ENCODE results near the gene NRK. TPM values are rescaled to one million over a fixed set of nuclear protein-coding genes. Genes with fewer than 3 reads are reported as not detected.
"Not testable (repeated sequence)": the region's sequence is repeated elsewhere in the genome, so short reads cannot be mapped to it uniquely, and the experiment has no call there.

The NRK gene
- not detected in 2 replicates for total RNA-seq

GRCh38 chrX:105822138-105823091 is at the start of gene NRK:
TSS of gene NRK (plus strand) at chrX:105822539. CDS start at chrX:105822846, 307 bp downstream.
- Mint-ChIP-seq H3K9me3 (no peaks in the 10 kb centered on the region), H3K27ac (no peak within 1 kb of the TSS), H3K36me3 (ENCODE audit: low read depth) (no peaks in the 10 kb centered on the region), H3K4me3 (no peak within 1 kb of the TSS), H3K4me1 (ENCODE audit: low read depth) (no peaks in the 10 kb centered on the region), H3K27me3 (ENCODE audit: insufficient read depth) (peaks cover 18% of the 10 kb centered on the region)
- intact Hi-C loops (cut with micrococcal nuclease): no loop called here
- DNase-seq (ENCODE audit: low spot score): no peak

- Mint-ChIP-seq H3K4me1 (ENCODE audit: low read depth) (no peaks in the 10 kb centered on the region), H3K27ac (no peak overlapping the region), H3K9me3 (no peaks in the 10 kb centered on the region), H3K27me3 (ENCODE audit: insufficient read depth) (no peaks in the 10 kb centered on the region), H3K4me3 (no peak overlapping the region), H3K36me3 (ENCODE audit: low read depth) (no peaks in the 10 kb centered on the region)
- DNase-seq (ENCODE audit: low spot score): no peak
- intact Hi-C loops (cut with micrococcal nuclease): no loop called here
Observed at GRCh38 chrX:105773801-105774200, 48.5 kb upstream of the NRK start.

- Mint-ChIP-seq H3K36me3 (ENCODE audit: low read depth) (no peaks in the 10 kb centered on the region), H3K4me3 (no peak overlapping the region), H3K9me3 (no peaks in the 10 kb centered on the region), H3K27ac (no peak overlapping the region), H3K4me1 (ENCODE audit: low read depth) (no peaks in the 10 kb centered on the region), H3K27me3 (ENCODE audit: insufficient read depth) (no peaks in the 10 kb centered on the region)
- DNase-seq (ENCODE audit: low spot score): no peak
- intact Hi-C loops (cut with micrococcal nuclease): no loop called here
Observed at GRCh38 chrX:105775679-105776078, 46.7 kb upstream of the NRK start.

- intact Hi-C loops (cut with micrococcal nuclease): no loop called here
- H3K9me3 Mint-ChIP-seq: no peaks in the 10 kb centered on the region
- no peaks in the 10 kb centered on the region for H3K27me3 Mint-ChIP-seq (ENCODE audit: insufficient read depth)
- H3K36me3 Mint-ChIP-seq (ENCODE audit: low read depth): no peaks in the 10 kb centered on the region
- DNase-seq (ENCODE audit: low spot score): no peak
- H3K4me1 Mint-ChIP-seq (ENCODE audit: low read depth): no peaks in the 10 kb centered on the region
- H3K4me3 Mint-ChIP-seq: no peak overlapping the region
- H3K27ac Mint-ChIP-seq: no peak overlapping the region
Observed at GRCh38 chrX:105781804-105782203, 40.5 kb upstream of the NRK start.

- H3K36me3 Mint-ChIP-seq (ENCODE audit: low read depth); H3K4me3 Mint-ChIP-seq; DNase-seq (ENCODE audit: low spot score); H3K27ac Mint-ChIP-seq; H3K9me3 Mint-ChIP-seq; H3K4me1 Mint-ChIP-seq (ENCODE audit: low read depth); H3K27me3 Mint-ChIP-seq (ENCODE audit: insufficient read depth); intact Hi-C loops (cut with micrococcal nuclease): not testable (repeated sequence)
Observed at GRCh38 chrX:105796877-105797276, 25.5 kb upstream of the NRK start.

- Mint-ChIP-seq H3K36me3 (ENCODE audit: low read depth) (no peaks in the 10 kb centered on the region), H3K9me3 (no peaks in the 10 kb centered on the region), H3K4me3 (no peak overlapping the region), H3K27me3 (ENCODE audit: insufficient read depth) (no peaks in the 10 kb centered on the region), H3K27ac (no peak overlapping the region), H3K4me1 (ENCODE audit: low read depth) (no peaks in the 10 kb centered on the region)
- DNase-seq (ENCODE audit: low spot score): no peak
- intact Hi-C loops (cut with micrococcal nuclease): no loop called here
Observed at GRCh38 chrX:105803891-105804290, 18.4 kb upstream of the NRK start.

- intact Hi-C loops (cut with micrococcal nuclease); H3K36me3 Mint-ChIP-seq (ENCODE audit: low read depth); H3K27me3 Mint-ChIP-seq (ENCODE audit: insufficient read depth); H3K27ac Mint-ChIP-seq; DNase-seq (ENCODE audit: low spot score); H3K4me3 Mint-ChIP-seq; H3K9me3 Mint-ChIP-seq; H3K4me1 Mint-ChIP-seq (ENCODE audit: low read depth): not testable (repeated sequence)
Observed at GRCh38 chrX:105805655-105806054, 16.7 kb upstream of the NRK start.

GRCh38 chrX:105816517-105816916 is 5.8 kb upstream of the NRK start:
- H3K36me3 Mint-ChIP-seq (ENCODE audit: low read depth): no peaks in the 10 kb centered on the region
- no peaks in the 10 kb centered on the region for H3K4me1 Mint-ChIP-seq (ENCODE audit: low read depth)
- no peaks in the 10 kb centered on the region for H3K9me3 Mint-ChIP-seq
- no peak for DNase-seq (ENCODE audit: low spot score)
- no peak overlapping the region for H3K4me3 Mint-ChIP-seq
- H3K27ac Mint-ChIP-seq: no peak overlapping the region
- intact Hi-C loops (cut with micrococcal nuclease): no loop called here
- peaks cover 9% of the 10 kb centered on the region for H3K27me3 Mint-ChIP-seq (ENCODE audit: insufficient read depth)

- H3K4me1 Mint-ChIP-seq (ENCODE audit: low read depth): no peaks in the 10 kb centered on the region
- H3K9me3 Mint-ChIP-seq: no peaks in the 10 kb centered on the region
- no peaks in the 10 kb centered on the region for H3K36me3 Mint-ChIP-seq (ENCODE audit: low read depth)
- intact Hi-C loops (cut with micrococcal nuclease): no loop called here
- no peak overlapping the region for H3K4me3 Mint-ChIP-seq
- peaks cover 18% of the 10 kb centered on the region for H3K27me3 Mint-ChIP-seq (ENCODE audit: insufficient read depth)
- DNase-seq (ENCODE audit: low spot score): no peak
- H3K27ac Mint-ChIP-seq: no peak overlapping the region
Observed at GRCh38 chrX:105820247-105820646, 2.1 kb upstream of the NRK start.

- no peaks in the 10 kb centered on the region for H3K36me3 Mint-ChIP-seq (ENCODE audit: low read depth)
- H3K27me3 Mint-ChIP-seq (ENCODE audit: insufficient read depth): peaks cover 18% of the 10 kb centered on the region
- H3K4me3 Mint-ChIP-seq: no peak overlapping the region
- H3K27ac Mint-ChIP-seq: no peak overlapping the region
- H3K9me3 Mint-ChIP-seq: no peaks in the 10 kb centered on the region
- intact Hi-C loops (cut with micrococcal nuclease): no loop called here
- no peak for DNase-seq (ENCODE audit: low spot score)
- H3K4me1 Mint-ChIP-seq (ENCODE audit: low read depth): no peaks in the 10 kb centered on the region
Observed at GRCh38 chrX:105821471-105822121, 743 bp upstream of the NRK start.

- Mint-ChIP-seq H3K27ac (no peak overlapping the region), H3K4me3 (no peak overlapping the region), H3K27me3 (ENCODE audit: insufficient read depth) (peaks cover 18% of the 10 kb centered on the region), H3K9me3 (no peaks in the 10 kb centered on the region), H3K4me1 (ENCODE audit: low read depth) (no peaks in the 10 kb centered on the region), H3K36me3 (ENCODE audit: low read depth) (no peaks in the 10 kb centered on the region)
- no peak for DNase-seq (ENCODE audit: low spot score)
- intact Hi-C loops (cut with micrococcal nuclease): no loop called here
Observed at GRCh38 chrX:105823092-105823455, 735 bp downstream of the NRK start.

- no peaks in the 10 kb centered on the region for H3K4me1 Mint-ChIP-seq (ENCODE audit: low read depth)
- no peaks in the 10 kb centered on the region for H3K27me3 Mint-ChIP-seq (ENCODE audit: insufficient read depth)
- no peak for DNase-seq (ENCODE audit: low spot score)
- no peak overlapping the region for H3K4me3 Mint-ChIP-seq
- intact Hi-C loops (cut with micrococcal nuclease): no loop called here
- no peaks in the 10 kb centered on the region for H3K9me3 Mint-ChIP-seq
- no peak overlapping the region for H3K27ac Mint-ChIP-seq
- H3K36me3 Mint-ChIP-seq (ENCODE audit: low read depth): no peaks in the 10 kb centered on the region
Observed at GRCh38 chrX:105829011-105829410, 6.7 kb downstream of the NRK start.

GRCh38 chrX:105837232-105837631 is 14.9 kb downstream of the NRK start:
- H3K4me3 Mint-ChIP-seq: no peak overlapping the region
- no peaks in the 10 kb centered on the region for H3K36me3 Mint-ChIP-seq (ENCODE audit: low read depth)
- DNase-seq (ENCODE audit: low spot score): no peak
- H3K4me1 Mint-ChIP-seq (ENCODE audit: low read depth): no peaks in the 10 kb centered on the region
- no peak overlapping the region for H3K27ac Mint-ChIP-seq
- H3K9me3 Mint-ChIP-seq: no peaks in the 10 kb centered on the region
- no peaks in the 10 kb centered on the region for H3K27me3 Mint-ChIP-seq (ENCODE audit: insufficient read depth)
- intact Hi-C loops (cut with micrococcal nuclease): no loop called here
